HG02884 (cell line): ENCODE measurements around the gene PGLYRP2.
"Not testable (repeated sequence)": the region's sequence is repeated elsewhere in the genome, so short reads cannot be mapped to it uniquely, and the experiment has no call there.

Source experiments
- ATAC-seq: cut with Tn5 transposase; IDR thresholded peaks from one replicate; pipeline ENCODE4 v1.9.1; 2021; ENCODE audit warnings: mild to moderate bottlenecking, moderate library complexity; ENCODE audit not compliant: unreplicated experiment

Gene PGLYRP2, protein sequence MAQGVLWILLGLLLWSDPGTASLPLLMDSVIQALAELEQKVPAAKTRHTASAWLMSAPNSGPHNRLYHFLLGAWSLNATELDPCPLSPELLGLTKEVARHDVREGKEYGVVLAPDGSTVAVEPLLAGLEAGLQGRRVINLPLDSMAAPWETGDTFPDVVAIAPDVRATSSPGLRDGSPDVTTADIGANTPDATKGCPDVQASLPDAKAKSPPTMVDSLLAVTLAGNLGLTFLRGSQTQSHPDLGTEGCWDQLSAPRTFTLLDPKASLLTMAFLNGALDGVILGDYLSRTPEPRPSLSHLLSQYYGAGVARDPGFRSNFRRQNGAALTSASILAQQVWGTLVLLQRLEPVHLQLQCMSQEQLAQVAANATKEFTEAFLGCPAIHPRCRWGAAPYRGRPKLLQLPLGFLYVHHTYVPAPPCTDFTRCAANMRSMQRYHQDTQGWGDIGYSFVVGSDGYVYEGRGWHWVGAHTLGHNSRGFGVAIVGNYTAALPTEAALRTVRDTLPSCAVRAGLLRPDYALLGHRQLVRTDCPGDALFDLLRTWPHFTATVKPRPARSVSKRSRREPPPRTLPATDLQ

GRCh38 chr19:15479391-15480345 lies at the start of gene PGLYRP2:
Gene PGLYRP2, minus strand, starts transcription at chr19:15479501. Its CDS starts 130 bp downstream, at chr19:15479371.
- ATAC-seq, result no peak

- no peak for ATAC-seq
These were observed 48.4 kb upstream of the PGLYRP2 start for GRCh38 chr19:15527705-15528104.

GRCh38 chr19:15526408-15526807 lies 47.1 kb upstream of the PGLYRP2 start:
- ATAC-seq, result no peak

DNA sequence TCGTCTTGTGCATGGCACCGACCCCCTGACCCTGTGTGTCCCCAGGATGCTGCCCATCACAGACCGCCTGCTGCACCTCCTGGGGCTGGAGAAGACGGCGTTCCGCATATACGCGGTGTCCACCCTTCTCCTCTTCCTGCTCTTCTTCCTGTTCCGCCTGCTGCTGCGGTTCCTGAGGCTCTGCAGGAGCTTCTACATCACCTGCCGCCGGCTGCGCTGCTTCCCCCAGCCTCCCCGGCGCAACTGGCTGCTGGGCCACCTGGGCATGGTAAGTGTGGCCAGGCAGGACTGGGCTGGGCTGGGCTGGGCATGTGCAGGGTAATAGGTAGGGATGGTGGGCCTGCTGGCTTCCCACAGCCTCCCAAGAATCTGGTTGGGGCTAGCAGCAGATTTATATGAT lies 46.0 kb upstream of the PGLYRP2 start:
- ATAC-seq, result no peak

DNA sequence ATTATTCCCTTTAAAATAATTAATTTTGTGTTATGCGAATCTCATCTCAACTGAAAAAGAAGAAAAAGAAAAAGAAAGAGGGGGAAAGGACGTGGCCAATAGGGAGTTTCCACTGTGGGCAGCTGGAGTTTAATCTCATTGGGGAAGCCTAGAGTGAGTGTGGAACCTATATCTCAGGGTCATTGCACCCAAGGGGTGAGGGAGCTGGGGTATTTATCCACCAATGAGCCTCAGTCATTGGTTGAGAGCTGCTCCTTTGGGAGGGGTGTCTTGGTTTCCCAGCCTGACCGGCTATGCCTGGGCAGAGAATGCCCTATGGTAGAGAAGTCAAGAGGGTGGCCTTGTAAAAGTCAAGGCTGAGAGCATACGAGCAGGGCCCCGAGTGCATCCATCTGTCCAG lies 45.5 kb upstream of the PGLYRP2 start:
- ATAC-seq, result no peak

GRCh38 chr19:15519433-15519976 lies 40.2 kb upstream of the PGLYRP2 start:
- ATAC-seq, result no peak

DNA sequence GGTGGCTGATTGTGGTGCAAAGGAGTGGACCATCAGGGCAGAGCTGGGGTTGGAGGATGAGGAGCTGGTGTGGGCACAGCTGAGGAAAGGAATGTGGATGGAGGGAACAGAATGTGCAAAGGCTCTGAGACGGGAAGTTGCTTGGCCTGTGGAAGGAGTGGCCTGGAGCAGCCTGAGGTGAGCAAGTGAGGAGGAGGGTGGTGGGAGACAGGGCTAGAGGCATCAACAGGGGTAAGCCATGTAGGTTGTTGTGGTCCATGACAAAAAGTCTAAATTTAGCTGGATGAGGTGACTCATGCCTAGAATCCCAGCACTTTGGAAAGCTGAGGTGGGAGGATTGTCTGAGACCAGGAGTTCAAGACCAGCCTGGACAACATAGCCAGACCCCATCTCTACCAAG lies 38.5 kb upstream of the PGLYRP2 start:
- no peak for ATAC-seq

DNA sequence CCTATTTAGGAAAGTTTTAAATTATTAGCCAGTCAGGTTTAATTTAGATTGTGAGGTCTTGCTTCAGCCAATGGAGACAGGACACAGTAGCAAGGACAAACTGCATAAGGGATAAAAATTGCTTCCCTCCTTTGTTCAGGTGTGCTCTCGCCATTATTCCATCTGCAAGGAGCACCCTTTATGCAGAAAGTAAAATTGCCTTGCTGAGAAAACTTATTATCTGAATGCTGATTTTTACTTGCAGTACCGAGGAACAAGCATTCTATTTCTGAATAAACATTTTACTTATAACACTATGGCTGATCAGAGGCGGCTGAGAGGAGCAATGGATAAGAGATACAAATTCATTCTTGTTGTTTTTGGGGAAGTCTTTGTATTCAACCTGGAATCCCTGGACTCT lies 37.1 kb upstream of the PGLYRP2 start:
- no peak for ATAC-seq

GRCh38 chr19:15515227-15515625 lies 35.9 kb upstream of the PGLYRP2 start:
- ATAC-seq, result not testable (repeated sequence)

- no peak for ATAC-seq
These were observed 32.5 kb upstream of the PGLYRP2 start for GRCh38 chr19:15511671-15512424.

DNA sequence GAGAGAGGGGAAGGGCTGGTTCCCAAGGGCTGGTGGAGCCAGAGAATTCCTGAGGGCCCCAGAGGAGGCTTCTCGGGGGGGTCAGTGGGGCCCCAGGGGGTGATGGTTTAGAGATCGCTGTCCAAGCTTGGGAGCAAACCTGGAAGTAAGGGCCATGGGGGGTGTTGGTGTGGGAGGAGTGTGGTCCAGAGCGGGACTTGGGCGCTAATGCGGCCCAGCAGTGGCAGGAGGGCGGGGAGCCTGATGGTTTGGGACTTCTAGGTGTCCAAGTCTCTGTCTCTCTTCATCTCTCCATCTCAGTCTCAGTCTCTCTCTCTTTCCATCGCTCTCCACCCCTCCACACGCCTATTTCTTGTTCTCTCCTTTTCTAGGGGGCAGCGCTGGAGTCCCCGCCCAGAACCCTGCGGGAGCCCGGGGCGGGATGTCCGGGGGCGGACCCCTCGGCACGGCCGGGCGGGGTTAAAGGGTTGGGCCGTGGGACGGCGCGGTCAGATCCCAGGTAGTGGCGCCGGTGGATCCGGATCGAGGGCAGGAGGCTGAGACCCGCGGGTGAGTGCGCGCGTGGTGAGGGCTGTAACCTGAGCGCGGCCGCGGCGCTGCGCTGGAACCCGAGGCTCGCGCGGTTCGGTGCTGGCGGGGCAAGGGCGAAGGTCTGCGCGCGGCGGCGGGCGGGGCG lies 28.9 kb upstream of the PGLYRP2 start, which contains the start of gene CYP4F22:
CYP4F22 (plus strand) TSS at position 491 of the 676 bp plus-strand sequence. CDS start 16,812 bp downstream, outside the sequence.
- no peak for ATAC-seq

- ATAC-seq, result no peak
These were observed 28.1 kb upstream of the PGLYRP2 start for GRCh38 chr19:15507068-15508034.

DNA sequence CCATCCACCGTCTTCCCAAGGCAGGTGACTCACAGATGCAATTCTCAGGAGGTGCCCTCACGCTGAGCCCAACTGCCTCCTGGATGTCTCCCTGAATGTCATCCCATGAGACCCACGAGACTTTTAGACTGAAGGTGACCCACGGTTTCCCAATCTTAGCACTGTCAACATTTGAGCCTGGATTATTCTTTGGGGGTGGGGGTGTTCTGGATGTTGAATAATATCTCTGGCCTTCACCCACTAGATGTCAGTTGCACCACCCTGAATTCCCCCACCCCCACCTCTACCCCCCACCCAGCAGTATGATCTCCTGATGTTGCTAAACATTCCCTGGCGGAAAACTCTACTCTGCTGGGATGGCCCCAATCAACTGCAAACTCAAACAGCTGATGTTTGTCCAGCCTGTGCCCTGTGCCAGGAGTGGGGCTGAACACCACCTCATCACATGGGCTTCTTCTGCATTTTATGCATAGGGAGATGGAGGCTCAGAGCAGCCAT lies 26.8 kb upstream of the PGLYRP2 start:
- no peak for ATAC-seq

DNA sequence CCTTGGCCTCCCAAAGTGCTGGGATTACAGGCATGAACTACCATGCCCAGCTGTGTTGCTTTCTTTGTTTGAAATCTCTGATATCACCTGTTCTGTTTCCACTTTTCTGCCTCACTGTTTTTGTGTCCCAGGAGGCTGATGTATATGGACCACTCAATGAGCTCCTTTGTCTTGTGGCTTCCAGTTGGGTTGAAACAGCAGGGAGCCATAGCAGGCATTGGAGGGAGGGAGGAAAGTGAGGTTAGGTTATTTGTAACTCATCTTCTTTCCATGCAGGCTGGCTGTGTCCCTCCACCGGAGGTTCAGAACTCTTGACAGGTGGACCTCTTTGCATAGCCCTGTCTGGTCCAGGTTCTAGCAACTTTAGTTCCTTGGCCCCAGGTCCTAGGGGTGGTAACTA lies 23.0 kb upstream of the PGLYRP2 start:
- no peak for ATAC-seq

DNA sequence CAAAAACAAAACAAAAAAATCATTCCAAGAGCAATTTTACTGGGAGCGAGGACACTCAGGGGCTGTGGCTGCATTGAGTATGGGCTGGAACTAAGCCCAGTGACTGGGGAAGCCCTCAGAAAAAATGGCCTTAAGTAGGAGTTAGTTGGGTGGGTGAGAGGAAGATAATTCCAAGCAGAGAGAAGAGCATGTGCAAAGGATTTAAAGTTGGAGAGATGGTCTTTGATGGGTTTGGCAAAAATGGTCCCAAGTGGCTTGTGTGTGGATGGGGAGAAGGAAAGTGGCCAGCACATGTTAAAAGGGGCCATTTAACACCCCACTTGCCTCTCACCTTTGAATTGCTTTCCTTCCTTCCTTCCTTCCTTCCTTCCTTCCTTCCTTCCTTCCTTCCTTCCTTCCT lies 22.3 kb upstream of the PGLYRP2 start:
- no peak for ATAC-seq

DNA sequence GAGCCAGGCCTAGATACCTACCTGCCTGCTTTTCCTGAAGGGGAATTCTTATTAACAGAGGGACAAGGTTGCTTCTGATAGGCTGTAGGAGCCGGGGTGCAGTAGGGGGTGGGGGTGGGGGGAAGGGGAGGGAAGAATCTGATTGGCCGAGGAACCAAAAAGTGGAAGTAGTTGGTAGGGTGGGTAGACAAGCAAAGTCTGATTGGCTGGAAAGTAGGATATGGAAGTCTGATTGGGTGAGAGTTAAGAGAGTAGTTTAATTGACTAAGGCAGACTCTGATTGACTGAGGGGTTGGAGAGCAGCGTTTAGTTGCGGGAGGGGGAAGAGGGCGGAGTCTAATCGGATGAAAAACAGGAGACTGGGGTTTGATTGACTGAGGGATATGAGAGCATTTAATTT lies 19.6 kb upstream of the PGLYRP2 start:
- ATAC-seq, result no peak

GRCh38 chr19:15498156-15498858 lies 19.0 kb upstream of the PGLYRP2 start:
- ATAC-seq, result no peak

DNA sequence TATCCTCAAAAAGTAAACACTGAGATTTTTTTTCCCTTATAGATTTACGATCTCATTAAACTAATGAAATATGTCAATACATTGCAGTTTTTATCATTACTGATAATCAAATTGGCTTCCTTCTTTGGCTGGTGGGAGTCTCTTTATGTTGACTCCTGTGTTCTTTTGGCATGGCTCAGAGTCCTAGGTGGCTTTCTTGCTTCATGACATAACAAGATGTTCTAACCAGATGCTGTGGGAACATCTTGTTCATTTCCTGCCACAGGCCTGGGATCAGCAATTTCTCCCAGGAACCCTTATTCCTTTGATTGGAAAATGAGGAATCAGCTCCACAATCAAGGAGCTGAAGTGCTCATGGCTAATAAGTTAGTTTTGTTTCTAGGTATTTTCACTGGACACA lies 15.8 kb upstream of the PGLYRP2 start:
- ATAC-seq, result no peak
